RWPE2 (cell line): ENCODE measurements around the gene OR6N2.

Experiments
- ATAC-seq: fragments of 200-7000 bp; cut with Tn5 transposase; 3 replicates; pipeline ENCODE4 v1.9.1; 2021; ENCODE audit warnings: low read depth
- DNase-seq: peaks from one replicate; pipeline ENCODE4 v3.0.0-alpha.2; 2020; ENCODE audit warnings: low spot score
- H3K27ac ChIP-seq: fragments of 450-650 bp; 2 replicates; pipeline ENCODE4 v1.5.1; 2017; ENCODE audit warnings: mild to moderate bottlenecking; ENCODE audit not compliant: poor library complexity, severe bottlenecking
- H3K27me3 ChIP-seq: fragments of 250-450 bp; sonication (Bioruptor Pico); 2 replicates; pipeline ENCODE4 v1.5.1; 2021; ENCODE audit warnings: mild to moderate bottlenecking, moderate library complexity; ENCODE audit not compliant: insufficient read depth, poor library complexity, severe bottlenecking
- H3K36me3 ChIP-seq: fragments of 250-450 bp; sonication (Bioruptor Pico); 2 replicates; pipeline ENCODE4 v1.5.1; 2020; ENCODE audit warnings: low read depth, mild to moderate bottlenecking, moderate library complexity
- H3K4me1 ChIP-seq: fragments of 250-450 bp; sonication (Bioruptor Pico); 2 replicates; pipeline ENCODE4 v1.5.1; 2021; ENCODE audit warnings: mild to moderate bottlenecking, moderate library complexity; ENCODE audit not compliant: insufficient read depth, poor library complexity, severe bottlenecking
- H3K4me3 ChIP-seq: fragments of 250-450 bp; sonication (Bioruptor Pico); 2 replicates; pipeline ENCODE4 v1.5.1; 2021; ENCODE audit warnings: mild to moderate bottlenecking, moderate library complexity; ENCODE audit not compliant: severe bottlenecking
- H3K9me3 ChIP-seq: fragments of 250-450 bp; sonication (Bioruptor Pico); 2 replicates; pipeline ENCODE4 v1.5.1; 2021; ENCODE audit warnings: mild to moderate bottlenecking, moderate library complexity; ENCODE audit not compliant: severe bottlenecking
- CTCF ChIP-seq: fragments of 450-650 bp; IDR thresholded peaks from one replicate; pipeline ENCODE4 v1.5.1; 2017; ENCODE audit warnings: mild to moderate bottlenecking, moderate library complexity; ENCODE audit not compliant: poor library complexity, severe bottlenecking

OR6N2 gene

GRCh38 chr1:158735848-158736247 is 45.2 kb downstream of the OR6N2 start:
- no peak overlapping the region for H3K27ac ChIP-seq
- H3K36me3 ChIP-seq = no peaks in the 10 kb centered on the region
- no peak for TF ChIP-seq CTCF
- peaks cover 24% of the 10 kb centered on the region for H3K27me3 ChIP-seq
- no peaks in the 10 kb centered on the region for H3K4me1 ChIP-seq
- ATAC-seq (no peak), DNase-seq (no peak)
- no peaks in the 10 kb centered on the region for H3K9me3 ChIP-seq
- no peak overlapping the region for H3K4me3 ChIP-seq

- no peak for ATAC-seq
- H3K4me1 ChIP-seq = no peaks in the 10 kb centered on the region
- no peak for TF ChIP-seq CTCF
Measured at GRCh38 chr1:158732524-158732923, 48.5 kb downstream of the OR6N2 start.

GRCh38 chr1:158731707-158732106 is 49.3 kb downstream of the OR6N2 start:
- no peaks in the 10 kb centered on the region for H3K4me1 ChIP-seq
- peaks cover 4% of the 10 kb centered on the region for H3K27me3 ChIP-seq
- no peaks in the 10 kb centered on the region for H3K36me3 ChIP-seq
- H3K4me3 ChIP-seq = no peak overlapping the region
- H3K27ac ChIP-seq = no peak overlapping the region
- TF ChIP-seq CTCF = no peak
- no peaks in the 10 kb centered on the region for H3K9me3 ChIP-seq
- ATAC-seq (no peak), DNase-seq (no peak)

More at GRCh38 chr1:158732524-158732923, 48.5 kb downstream of the OR6N2 start:
- Histone ChIP-seq H3K4me3 (no peak overlapping the region), H3K27ac (no peak overlapping the region), H3K36me3 (no peaks in the 10 kb centered on the region), H3K9me3 (no peaks in the 10 kb centered on the region), H3K27me3 (no peaks in the 10 kb centered on the region)
- no peak for DNase-seq

GRCh38 chr1:158730453-158730852 is 50.6 kb downstream of the OR6N2 start:
- TF ChIP-seq CTCF = no peak
- Histone ChIP-seq H3K27ac (no peak overlapping the region), H3K4me3 (no peak overlapping the region), H3K9me3 (no peaks in the 10 kb centered on the region), H3K27me3 (peaks cover 13% of the 10 kb centered on the region), H3K36me3 (no peaks in the 10 kb centered on the region), H3K4me1 (no peaks in the 10 kb centered on the region)
- ATAC-seq = no peak
- DNase-seq = no peak

GRCh38 chr1:158728510-158729225 is 52.3 kb downstream of the OR6N2 start:
- no peak for TF ChIP-seq CTCF
- no peak overlapping the region for H3K27ac ChIP-seq
- H3K4me1 ChIP-seq = no peaks in the 10 kb centered on the region
- peaks cover 24% of the 10 kb centered on the region for H3K27me3 ChIP-seq
- no peaks in the 10 kb centered on the region for H3K36me3 ChIP-seq
- DNase-seq (no peak), ATAC-seq (no peak)
- no peak overlapping the region for H3K4me3 ChIP-seq
- no peaks in the 10 kb centered on the region for H3K9me3 ChIP-seq
